ENCODE data around the gene ITPRIPL1.

Gene ITPRIPL1

GRCh38 chr2:96323849-96324248, 1.3 kb upstream of the ITPRIPL1 start:
- no peak for DNase-seq

GRCh38 chr2:96324721-96325040, 436 bp upstream of the ITPRIPL1 start:
- DNase-seq, result no peak

- no peak for DNase-seq
These were observed 753 bp downstream of the ITPRIPL1 start for GRCh38 chr2:96325884-96326255.

- DNase-seq, result no peak
These were observed 1.4 kb downstream of the ITPRIPL1 start for GRCh38 chr2:96326564-96326963.

DNA sequence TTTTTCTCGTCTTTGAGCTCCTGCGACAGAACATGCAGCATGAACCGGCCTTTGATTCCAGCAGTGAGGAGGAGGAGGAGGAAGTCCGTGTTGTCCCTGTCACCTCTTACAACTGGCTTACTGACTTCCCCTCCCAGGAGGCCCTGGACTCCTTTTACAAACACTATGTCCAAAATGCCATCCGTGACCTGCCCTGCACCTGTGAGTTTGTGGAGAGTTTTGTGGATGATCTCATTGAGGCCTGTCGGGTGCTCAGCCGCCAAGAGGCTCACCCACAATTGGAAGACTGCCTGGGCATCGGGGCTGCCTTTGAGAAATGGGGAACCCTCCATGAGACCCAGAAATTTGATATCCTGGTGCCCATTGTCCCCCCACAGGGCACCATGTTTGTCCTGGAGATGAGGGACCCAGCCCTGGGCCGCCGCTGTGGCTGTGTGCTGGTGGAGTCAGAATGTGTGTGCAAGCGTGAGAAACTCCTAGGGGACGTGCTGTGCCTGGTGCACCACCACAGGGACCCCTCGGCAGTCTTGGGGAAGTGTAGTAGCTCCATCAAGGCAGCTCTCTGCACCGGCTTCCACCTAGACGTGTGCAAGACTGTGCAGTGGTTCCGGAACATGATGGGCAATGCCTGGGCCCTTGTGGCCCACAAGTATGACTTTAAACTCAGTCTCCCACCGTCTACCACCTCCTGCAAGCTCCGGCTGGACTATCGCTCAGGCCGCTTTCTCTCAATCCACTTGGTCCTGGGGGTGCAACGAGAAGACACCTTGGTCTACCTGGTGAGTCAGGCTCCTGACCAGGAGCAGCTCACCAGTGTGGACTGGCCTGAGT, 2.1 kb downstream of the ITPRIPL1 start:
- DNase-seq, result no peak

- DNase-seq, result no peak
These were observed 4.3 kb downstream of the ITPRIPL1 start for GRCh38 chr2:96329456-96329855.

- no peak for DNase-seq
These were observed 4.8 kb downstream of the ITPRIPL1 start for GRCh38 chr2:96329874-96330273.

GRCh38 chr2:96330407-96330806, 5.3 kb downstream of the ITPRIPL1 start:
- DNase-seq, result no peak

GRCh38 chr2:96333708-96334107, 8.6 kb downstream of the ITPRIPL1 start:
- DNase-seq, result no peak

DNA sequence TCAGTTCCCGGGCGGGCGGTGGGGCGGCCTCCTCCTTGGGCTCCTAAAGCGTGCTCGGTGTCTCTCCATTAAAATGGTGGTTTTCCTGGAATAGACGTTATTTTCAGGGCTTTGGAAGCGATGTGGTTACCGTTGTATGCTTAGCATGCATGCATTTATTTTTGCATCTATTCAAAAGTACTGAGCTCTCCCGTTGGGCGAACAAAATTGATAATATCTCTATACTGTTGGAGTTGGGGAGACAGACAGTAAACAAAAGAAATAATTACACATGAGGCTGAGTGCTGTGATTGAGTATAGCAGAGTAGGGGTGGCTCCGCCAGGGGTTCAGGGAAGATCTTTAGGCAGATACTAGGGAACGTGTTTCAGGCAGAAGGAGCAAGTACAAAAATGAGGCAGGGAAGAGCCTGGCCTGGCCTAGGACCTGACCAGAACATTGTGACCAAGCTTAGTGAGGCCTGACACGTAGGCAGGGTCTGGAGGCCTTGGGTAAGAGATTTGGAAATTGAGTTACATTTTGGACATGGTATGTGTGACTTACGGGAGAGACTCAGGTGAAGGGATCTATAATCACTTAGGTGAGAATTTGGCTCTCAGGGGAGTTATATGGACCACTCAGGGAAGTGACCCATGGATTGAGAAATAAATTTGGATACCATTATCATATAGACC, 11.1 kb downstream of the ITPRIPL1 start:
- DNase-seq, result no peak

GRCh38 chr2:96336873-96337272, 11.8 kb downstream of the ITPRIPL1 start:
- no peak for DNase-seq

GRCh38 chr2:96340493-96341414, 15.6 kb downstream of the ITPRIPL1 start:
- DNase-seq, result no peak

GRCh38 chr2:96341641-96342040, 16.5 kb downstream of the ITPRIPL1 start:
- DNase-seq, result no peak

GRCh38 chr2:96342085-96342484, 17.0 kb downstream of the ITPRIPL1 start:
- DNase-seq, result no peak

DNA sequence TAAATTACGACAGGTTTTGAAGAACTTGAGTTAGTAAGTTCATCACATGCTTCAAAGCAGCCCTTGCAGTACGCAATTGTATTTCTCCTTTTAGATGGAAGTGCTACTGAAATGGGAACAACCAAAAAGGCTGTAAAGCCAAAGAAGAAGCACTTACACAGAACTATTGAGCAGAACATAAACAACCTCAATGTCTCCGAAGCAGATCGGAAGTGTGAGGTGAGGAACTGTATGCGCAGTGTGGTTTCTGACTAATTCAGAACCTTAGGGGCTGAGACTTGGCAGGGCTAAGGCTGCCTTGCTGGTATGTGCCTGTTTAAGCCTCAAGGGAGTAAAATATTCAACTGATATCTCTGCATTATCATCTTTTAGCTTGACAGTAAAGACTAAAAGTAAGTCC, 18.9 kb downstream of the ITPRIPL1 start:
- no peak for DNase-seq

GRCh38 chr2:96345438-96345837, 20.3 kb downstream of the ITPRIPL1 start:
- DNase-seq, result no peak

DNA sequence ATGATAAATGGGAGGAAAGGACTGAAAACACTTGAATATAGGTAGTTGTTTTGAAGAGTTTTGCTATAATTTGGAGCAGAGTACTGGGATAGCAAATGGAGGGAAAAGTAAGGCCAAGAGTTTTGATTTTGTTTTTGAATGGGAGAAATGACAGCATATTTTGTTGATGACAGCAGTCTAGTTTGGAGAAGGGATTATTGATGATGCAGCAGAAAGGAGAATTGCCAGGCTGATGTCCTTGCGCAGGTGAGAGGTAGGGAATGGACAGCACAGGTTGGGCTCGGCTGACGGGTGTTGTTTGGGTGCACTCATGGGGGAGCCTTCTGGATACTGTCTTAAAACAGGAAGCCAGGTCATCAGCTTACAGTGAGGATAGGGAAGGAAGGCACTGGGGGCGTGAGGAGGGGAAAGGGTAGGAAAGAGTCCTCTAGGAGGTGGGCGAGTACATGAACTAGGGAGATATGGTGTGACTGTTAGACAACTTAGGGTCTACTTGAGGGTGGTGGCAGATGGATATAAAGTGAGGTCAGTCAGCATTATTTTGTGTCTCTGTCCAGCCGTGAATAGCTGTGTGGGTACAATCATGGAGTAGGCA, 20.8 kb downstream of the ITPRIPL1 start:
- no peak for DNase-seq

DNA sequence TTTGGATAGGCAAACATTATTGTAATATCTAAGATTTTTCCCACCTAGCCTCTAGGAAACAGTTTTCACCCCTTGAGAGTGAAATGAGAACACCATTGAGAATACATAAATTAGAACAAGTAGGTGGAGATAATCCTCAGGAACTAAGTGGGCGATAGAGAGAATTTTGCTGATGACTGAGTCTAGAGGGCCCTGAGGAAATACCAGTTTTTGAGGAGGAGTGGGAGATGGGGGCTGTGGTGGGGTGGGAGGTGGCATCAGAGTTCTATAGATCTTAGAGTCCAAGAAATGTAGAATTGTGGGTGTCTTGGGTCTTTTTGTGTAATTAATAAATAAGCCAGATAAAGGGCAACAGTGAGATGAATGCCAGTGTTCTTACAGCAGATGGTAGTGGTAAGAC, 22.3 kb downstream of the ITPRIPL1 start:
- no peak for DNase-seq

DNA sequence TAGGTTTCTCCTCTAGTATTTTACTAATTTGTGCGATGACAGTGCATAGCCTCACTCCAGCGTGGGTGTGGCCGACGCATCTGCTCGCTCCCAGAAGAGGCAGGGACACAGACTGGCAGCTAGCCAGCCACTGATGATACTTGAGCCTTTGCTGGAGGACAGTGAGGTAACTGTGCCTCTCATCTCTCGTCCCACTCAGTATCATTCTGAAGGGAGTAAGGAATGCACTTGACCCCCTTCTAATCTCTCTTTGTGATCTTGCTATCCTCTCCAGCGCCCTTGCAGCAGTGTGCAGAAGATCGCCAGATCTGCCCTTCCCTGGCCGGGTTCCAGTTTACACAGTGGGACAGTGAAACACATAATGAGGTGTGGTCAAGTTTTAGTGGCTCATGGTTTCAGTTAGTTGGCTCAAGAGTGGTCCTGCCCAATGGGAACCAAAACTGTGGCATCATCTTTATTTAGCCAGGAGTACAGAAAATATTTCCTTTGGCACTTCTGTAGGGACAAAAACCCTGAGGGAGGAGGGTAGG, 28.0 kb downstream of the ITPRIPL1 start:
- peak; percentile 8 for DNase-seq

- no peak for DNase-seq
These were observed 28.5 kb downstream of the ITPRIPL1 start for GRCh38 chr2:96353606-96354101.

DNA sequence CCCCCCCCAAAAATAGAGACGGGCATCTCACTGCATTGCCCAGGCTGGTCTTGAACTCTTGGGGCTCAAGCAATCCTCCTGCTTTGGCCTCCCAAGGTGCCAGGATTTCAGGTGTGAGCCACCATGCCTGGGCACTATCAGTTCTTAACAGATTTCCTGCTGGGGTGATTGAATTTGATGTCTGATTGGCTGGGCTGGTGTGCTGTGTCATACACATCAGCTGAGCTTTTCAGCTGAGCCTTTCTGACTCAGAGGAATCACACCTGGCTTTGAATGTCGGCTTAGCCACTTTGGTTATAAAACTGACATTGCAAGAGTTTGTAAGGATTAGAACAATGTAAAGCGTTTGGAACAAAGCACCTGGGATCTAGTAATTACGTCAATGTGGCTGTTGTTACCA, 29.4 kb downstream of the ITPRIPL1 start:
- no peak for DNase-seq

- no peak for DNase-seq
These were observed 31.8 kb downstream of the ITPRIPL1 start for GRCh38 chr2:96356889-96357288.

- DNase-seq, result no peak
These were observed 34.2 kb downstream of the ITPRIPL1 start for GRCh38 chr2:96359310-96359709.
